Peyer's patch (tissue), 4 donors: ENCODE measurements around the gene ZBP1.

Source experiments
- CTCF ChIP-seq, 6 experiments: fragments of 450-650 bp in 4 of 6; fragments of 200-600 bp in 2 of 6; sonication (generic) in 1 of 6; IDR thresholded peaks; one replicate each; pipeline ENCODE4 v1.5.1; 2017 to 2019; ENCODE audit warnings: antibody characterized with exemption in 6 of 6, mild to moderate bottlenecking in 3 of 6, moderate library complexity in 1 of 6
- POLR2A ChIP-seq, 2 donors: fragments of 450-650 bp; IDR thresholded peaks; one replicate each; pipeline ENCODE4 v1.5.1; 2017; ENCODE audit warnings: antibody characterized with exemption in 2 of 2, mild to moderate bottlenecking in 2 of 2, moderate library complexity in 2 of 2

GRCh38 chr20:57558614-57559288, 61.5 kb downstream of the ZBP1 start:
- peak in 1 of 2 donors; percentile 7 for TF ChIP-seq POLR2A (IDR thresholded peaks at IDR 0.05)
- no peak for TF ChIP-seq CTCF (IDR thresholded peaks at IDR 0.05)
